H1 (cell line): ENCODE data around the gene EIF3B. TPM values are rescaled to one million over a fixed set of nuclear protein-coding genes. Genes with fewer than 3 reads are reported as not detected.
A peak's percentile ranks its signal among the peaks of the same experiment; 100 is the strongest.

Source experiments
- CTCF ChIA-PET: fragments of 300-600 bp; sonication (Branson Sonifier 250); formaldehyde crosslinking; loops from one replicate; lab custom pipeline; 2021; ENCODE audit not compliant: partially characterized antibody; lab: Charles Lee
- POLR2A ChIA-PET: fragments of 300-600 bp; sonication (Branson Sonifier 250); formaldehyde crosslinking; loops from one replicate; lab custom pipeline; 2021; ENCODE audit warnings: inconsistent platforms; ENCODE audit not compliant: partially characterized antibody; lab: Charles Lee
- DNase-seq, 2 experiments: peaks; one replicate each; pipeline versions ENCODE4 v3.0.0 to v3.0.0-alpha.2; 2010 to 2022; ENCODE audit warnings: low spot score in 2 of 2, low read depth in 1 of 2, mixed read lengths in 1 of 2
- FAIRE-seq: peaks from 2 replicates; lab custom pipeline; 2011; peaks lifted over from hg19 to GRCh38; lab: Jason Lieb, UNC
- H2AFZ ChIP-seq: 2 replicates; pipeline ENCODE4 v1.8.1; 2012; ENCODE audit warnings: low read length, inconsistent platforms
- H2AK5ac ChIP-seq: 2 replicates; pipeline ENCODE4 v1.6.1; 2013; ENCODE audit warnings: low read depth, low read length
- H2BK120ac ChIP-seq: replicated peaks from 2 replicates; pipeline ENCODE3; 2013; ENCODE audit warnings: low read depth, low read length, inconsistent platforms
- H2BK12ac ChIP-seq: 2 replicates; pipeline ENCODE4 v1.6.1; 2013; ENCODE audit warnings: low read depth, low read length
- H2BK15ac ChIP-seq: 2 replicates; pipeline ENCODE4 v1.6.1; 2013; ENCODE audit warnings: low read length
- H2BK20ac ChIP-seq: 2 replicates; pipeline ENCODE4 v1.6.1; 2013; ENCODE audit warnings: low read length
- H2BK5ac ChIP-seq: 2 replicates; pipeline ENCODE4 v1.6.1; 2013; ENCODE audit warnings: low read depth, low read length
- H3K14ac ChIP-seq: 2 replicates; pipeline ENCODE4 v1.6.1; 2013; ENCODE audit warnings: inconsistent platforms; ENCODE audit not compliant: insufficient read length
- H3K18ac ChIP-seq: 2 replicates; pipeline ENCODE4 v1.6.1; 2013; ENCODE audit warnings: low read length; ENCODE audit errors: extremely low read depth
- H3K23ac ChIP-seq: 2 replicates; pipeline ENCODE4 v1.6.1; 2013; ENCODE audit warnings: inconsistent platforms; ENCODE audit not compliant: insufficient read length
- H3K23me2 ChIP-seq: 2 replicates; pipeline ENCODE4 v1.6.1; 2013; ENCODE audit warnings: low read depth, low read length
- H3K27ac ChIP-seq: 2 replicates; pipeline ENCODE4 v1.6.1; 2011; ENCODE audit warnings: low read depth, low read length, inconsistent platforms
- H3K27me3 ChIP-seq, 4 experiments: replicated peaks in 1 of 4; 1 replicate in 1 of 4; 2 replicates in 3 of 4; pipeline versions ENCODE4 v1.6.1 to v1.8.1; 2011 to 2013; ENCODE audit warnings: low read length in 3 of 4, mild to moderate bottlenecking in 3 of 4, inconsistent platforms in 2 of 4, mixed read lengths in 2 of 4, moderate library complexity in 1 of 4; ENCODE audit not compliant: control insufficient read depth in 3 of 4, insufficient read depth in 3 of 4; ENCODE audit errors: extremely low read depth in 1 of 4
- H3K36me3 ChIP-seq, 4 experiments: 2 replicates each; pipeline versions ENCODE4 v1.6.1 to v1.8.1; 2011 to 2013; ENCODE audit warnings: mild to moderate bottlenecking in 4 of 4, low read length in 3 of 4, moderate library complexity in 2 of 4, control low read depth in 1 of 4, inconsistent platforms in 1 of 4; ENCODE audit not compliant: insufficient read depth in 4 of 4, control insufficient read depth in 2 of 4
- H3K4ac ChIP-seq: replicated peaks from 2 replicates; pipeline ENCODE3; 2013; ENCODE audit warnings: low read length, low read depth, mixed read lengths, inconsistent platforms; ENCODE audit not compliant: insufficient read length
- H3K4me1 ChIP-seq, 4 experiments: replicated peaks in 1 of 4; 1 replicate in 1 of 4; 2 replicates in 3 of 4; pipeline versions ENCODE4 v1.6.1 to v1.8.1; 2011 to 2013; ENCODE audit warnings: low read length in 3 of 4, inconsistent platforms in 2 of 4, mixed read lengths in 1 of 4; ENCODE audit not compliant: insufficient read depth in 4 of 4, control insufficient read depth in 3 of 4
- H3K4me2 ChIP-seq, 2 experiments: 2 replicates each; pipeline versions ENCODE4 v1.6.1 to v1.8.1; 2011 to 2013; ENCODE audit warnings: low read depth in 2 of 2, low read length in 2 of 2, control low read depth in 1 of 2, inconsistent platforms in 1 of 2, mild to moderate bottlenecking in 1 of 2; ENCODE audit not compliant: insufficient read depth in 1 of 2
- H3K4me3 ChIP-seq, 4 experiments: fragments of 200-600, 300-600 bp in 1 of 4; sonication (generic), shearing (Covaris generic), sonication (Bioruptor Twin) in 1 of 4; 2 replicates each; pipeline versions ENCODE4 v1.5.1 to v1.8.1; 2011 to 2016; ENCODE audit warnings: low read length in 4 of 4, low read depth in 3 of 4, control low read depth in 2 of 4, inconsistent platforms in 2 of 4, mild to moderate bottlenecking in 2 of 4, mixed read lengths in 1 of 4, moderate library complexity in 1 of 4; ENCODE audit not compliant: insufficient read depth in 2 of 4; ENCODE audit errors: extremely low read depth in 1 of 4
- H3K56ac ChIP-seq: replicated peaks from 2 replicates; pipeline ENCODE3; 2013; ENCODE audit warnings: low read depth, mild to moderate bottlenecking, mixed read lengths, low read length, inconsistent platforms; ENCODE audit not compliant: insufficient read length
- H3K79me1 ChIP-seq: 2 replicates; pipeline ENCODE4 v1.6.1; 2013; ENCODE audit warnings: low read depth, low read length, control low read depth
- H3K79me2 ChIP-seq, 2 experiments: 2 replicates each; pipeline versions ENCODE4 v1.6.1 to v1.8.1; 2012 to 2013; ENCODE audit warnings: low read length in 2 of 2, mild to moderate bottlenecking in 2 of 2, inconsistent platforms in 1 of 2; ENCODE audit not compliant: insufficient read depth in 2 of 2, control insufficient read depth in 1 of 2
- H3K9ac ChIP-seq, 4 experiments: replicated peaks in 1 of 4; 1 replicate in 1 of 4; 2 replicates in 3 of 4; pipeline versions ENCODE4 v1.6.1 to v1.8.1; 2011 to 2013; ENCODE audit warnings: low read depth in 3 of 4, low read length in 3 of 4, control low read depth in 2 of 4, mild to moderate bottlenecking in 2 of 4, moderate library complexity in 2 of 4, inconsistent platforms in 1 of 4; ENCODE audit errors: extremely low read depth in 1 of 4
- H3K9me3 ChIP-seq, 2 experiments: 2 replicates each; pipeline versions ENCODE4 v1.6.1 to v1.8.1; 2012 to 2013; ENCODE audit warnings: mild to moderate bottlenecking in 2 of 2, moderate library complexity in 2 of 2, control low read depth in 1 of 2, inconsistent platforms in 1 of 2, low read depth in 1 of 2, low read length in 1 of 2, mixed read lengths in 1 of 2; ENCODE audit not compliant: insufficient read depth in 2 of 2
- H4K20me1 ChIP-seq, 2 experiments: replicated peaks in 1 of 2; 2 replicates each; pipeline versions ENCODE3 to v1.8.1; 2011 to 2013; ENCODE audit warnings: inconsistent platforms in 2 of 2, low read length in 2 of 2, mild to moderate bottlenecking in 1 of 2; ENCODE audit not compliant: insufficient read depth in 2 of 2, control insufficient read depth in 1 of 2
- H4K5ac ChIP-seq: 2 replicates; pipeline ENCODE4 v1.6.1; 2013; ENCODE audit warnings: low read length, low read depth, mixed read lengths, inconsistent platforms; ENCODE audit not compliant: insufficient read length
- H4K8ac ChIP-seq: 2 replicates; pipeline ENCODE4 v1.8.0; 2013; ENCODE audit warnings: mild to moderate bottlenecking, moderate library complexity, low read length, inconsistent platforms; ENCODE audit not compliant: insufficient read depth; ENCODE audit errors: extremely low read depth
- H4K91ac ChIP-seq: replicated peaks from 2 replicates; pipeline ENCODE3; 2013; ENCODE audit warnings: low read length, mixed read lengths, inconsistent platforms; ENCODE audit not compliant: insufficient read length
- CREB1 ChIP-seq: IDR thresholded peaks from 2 replicates; pipeline ENCODE4 v1.6.1; 2012; ENCODE audit warnings: inconsistent platforms
- EGR1 ChIP-seq: IDR thresholded peaks from 2 replicates; pipeline ENCODE4 v1.6.1; 2011; ENCODE audit warnings: low read depth, low read length, borderline replicate concordance
- KDM5A ChIP-seq: fragments of 200-600 bp; IDR thresholded peaks from 2 replicates; pipeline ENCODE4 v1.7.1; 2012; ENCODE audit warnings: mild to moderate bottlenecking, low read length, inconsistent platforms, mixed read lengths
- RAD21 ChIP-seq, 2 experiments: IDR thresholded peaks in 1 of 2; conservative IDR thresholded peaks in 1 of 2; 2 replicates each; pipeline ENCODE4 v1.6.1; 2011; ENCODE audit warnings: low read depth in 2 of 2, low read length in 2 of 2, improper control_type of control experiment in 1 of 2, inconsistent platforms in 1 of 2, mild to moderate bottlenecking in 1 of 2, moderate library complexity in 1 of 2
- SIN3A ChIP-seq, 2 experiments: IDR thresholded peaks in 1 of 2; conservative IDR thresholded peaks in 1 of 2; 2 replicates each; pipeline ENCODE4 v1.6.1; 2011 to 2012; ENCODE audit warnings: low read length in 2 of 2, improper control_type of control experiment in 1 of 2, low read depth in 1 of 2, mild to moderate bottlenecking in 1 of 2
- WGBS, 2 experiments: shearing (Covaris generic) in 1 of 2; methylation state at CpG; one replicate each; pipeline versions ENCODE4 v1.1.6 to v1.1.7; 2013 to 2015; ENCODE audit warnings: low lambda C conversion rate in 2 of 2, mixed read lengths in 2 of 2, inconsistent platforms in 1 of 2, low coverage in 1 of 2, missing lambda C conversion rate in 1 of 2; ENCODE audit not compliant: insufficient replicate concordance in 2 of 2, insufficient coverage in 1 of 2, insufficient read length in 1 of 2; ENCODE audit errors: extremely low coverage in 1 of 2, missing lambda C conversion rate in 1 of 2; 5-methylcytosine and 5-hydroxymethylcytosine counted together
- polyA plus RNA-seq, 7 experiments: library from polyadenylated mRNA; depleted of rRNA in 3 of 7; stranded (reverse) in 5 of 7; unstranded in 2 of 7; fragments of >200 nt in 5 of 7; fragments of 200-250 nt in 2 of 7; gene quantifications; 1 replicate in 5 of 7; 2 replicates in 1 of 7; 4 replicates in 1 of 7; pipeline versions ENCODE4 v1.2.1 to v1.2.3, GENCODE V29; 2011 to 2013; ENCODE audit warnings: missing spikeins in 2 of 7, mixed read lengths in 2 of 7
- total RNA-seq: library from RNA; stranded (reverse); fragmentation: NEBNext Ultra II Directional; extraction: Animal tissue kit (Norgen Biotek cat#: 25700); gene quantifications from 2 replicates; pipeline ENCODE4 v1.2.1, GENCODE V29; 2021

The EIF3B gene
- total and polyA plus RNA-seq, 2 of the 8 experiments (the other 6 are each of a cell fraction or from before 2014, with no cell fraction given), result 167 to 316 TPM

DNA sequence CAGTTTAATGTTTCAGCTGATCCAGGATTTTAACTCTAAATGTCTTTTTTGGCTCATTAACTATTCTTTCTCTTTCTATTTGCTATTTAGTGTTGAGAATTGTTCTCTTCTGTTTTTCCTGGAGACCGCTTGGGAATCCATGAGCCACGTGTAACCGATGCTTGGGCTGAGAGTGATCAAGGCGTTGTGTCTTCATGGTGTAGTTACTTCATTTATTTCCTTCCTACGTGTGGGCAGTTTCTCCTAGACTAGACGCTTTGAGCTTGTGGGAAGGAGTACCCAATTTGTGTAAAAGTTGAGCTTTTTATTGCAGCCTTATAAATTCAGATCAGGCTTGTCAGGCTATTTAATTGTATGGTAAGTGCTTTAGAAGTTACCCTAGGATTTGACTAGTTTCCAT is 2.9 kb downstream of the EIF3B start:
- Histone ChIP-seq H2BK12ac (no peak overlapping the region), H3K18ac (no peak overlapping the region), H2BK5ac (no peak overlapping the region), H3K9ac (no peak overlapping the region), H4K5ac (no peak overlapping the region), H3K36me3 (peaks cover 13 to 34% (median 19%) of the 10 kb centered on the region in 4 experiments), H3K23me2 (peaks cover 8% of the 10 kb centered on the region), H3K4me3 (no peak overlapping the region), H2BK20ac (no peak overlapping the region), H3K4ac (no peak overlapping the region), H4K20me1 (peaks cover 21 to 33% of the 10 kb centered on the region in 2 experiments), H3K14ac (no peak overlapping the region), H3K79me1 (peaks cover 9% of the 10 kb centered on the region; the same call in 1 of the 2 replicates), H3K4me2 (peak overlapping the region in 1 of 2 experiments; percentile 29; a peak in 1 of 4 replicates), H2BK15ac (no peak overlapping the region), H2AK5ac (no peak overlapping the region; the same call in 1 of the 2 replicates), H4K91ac (no peak overlapping the region), H3K56ac (no peak overlapping the region), H3K27ac (no peak overlapping the region), H4K8ac (no peak overlapping the region), H3K79me2 (peaks cover 54 to 86% of the 10 kb centered on the region in 2 experiments), H2AFZ (no peak overlapping the region), H2BK120ac (no peak overlapping the region), H3K4me1 (peaks cover 0 to 1% (median 0%) of the 10 kb centered on the region in 4 experiments; a peak in 4 of 7 replicates), H3K27me3 (no peaks in the 10 kb centered on the region), H3K23ac (no peak overlapping the region), H3K9me3 (no peaks in the 10 kb centered on the region)
- FAIRE-seq (no peak), DNase-seq (no peak)
- 88% methylated on average over 6 of the region's 6 CpGs; no CpG with 5 or more reads in 1 of the 2 experiments for WGBS, 2 experiments
- ChIA-PET CTCF (interaction anchor here (0.6 to 0.8 kb wide), 3 partner anchors 108 to 750 kb away, joined by 3 to 4 read pairs (median 3); no protein-coding TSS in a partner anchor), POLR2A (interaction anchor here (0.6 to 7.6 kb wide), 9 partner anchors 8 to 126 kb away, joined by 3 to 38 read pairs (median 4); no protein-coding TSS in a partner anchor)
- TF ChIP-seq CREB1 (no peak), EGR1 (no peak), SIN3A (conservative IDR thresholded peaks at IDR 0.05 in 1 of 2, IDR thresholded peaks at IDR 0.05 in 1 of 2; ENCODE audit: low read depth in 1 of 2, low read length in 2 of 2) (no peak), KDM5A (no peak), RAD21 (IDR thresholded peaks at IDR 0.05 in 1 of 2, conservative IDR thresholded peaks at IDR 0.05 in 1 of 2; ENCODE audit: low read depth in 2 of 2, low read length in 2 of 2) (no peak)
